SK-N-SH (cell line): ENCODE measurements around the gene NPY5R. TPM values are rescaled to one million over a fixed set of nuclear protein-coding genes. Genes with fewer than 3 reads are reported as not detected.

Source experiments
- CTCF ChIA-PET: fragments of 300-600, 350-600 bp; formaldehyde crosslinking; extraction: SDS; loops from one replicate; lab custom pipeline; 2021; lab: Yijun Ruan, JAX
- POLR2A ChIA-PET: fragments of 350-600 bp; sonication (Branson Sonifier 250); formaldehyde crosslinking; extraction: SDS; loops from one replicate; lab custom pipeline; 2020; ENCODE audit warnings: antibody characterized with exemption, inconsistent platforms; lab: Yijun Ruan, JAX
- DNase-seq: peaks from one replicate; pipeline ENCODE4 v3.0.0; 2012
- H2AFZ ChIP-seq: fragments of 200-600 bp; sonication (generic); 2 replicates; pipeline ENCODE4 v1.8.1; 2016; ENCODE audit warnings: antibody characterized with exemption, mild to moderate bottlenecking, low read depth
- H3F3A ChIP-seq: fragments of 200-600 bp; sonication (generic); replicated peaks from 2 replicates; pipeline ENCODE3; 2016; ENCODE audit warnings: antibody characterized with exemption, mild to moderate bottlenecking; ENCODE audit not compliant: insufficient read depth
- H3K27ac ChIP-seq, 2 experiments: fragments of 200-500 bp in 1 of 2; fragments of 200-600 bp in 1 of 2; sonication (Bioruptor generic) in 1 of 2; sonication (generic), shearing (Covaris generic) in 1 of 2; 2 replicates each; pipeline versions ENCODE4 v1.5.1 to v1.6.1; 2014 to 2016; ENCODE audit warnings: low read depth in 2 of 2, inconsistent platforms in 1 of 2, low read length in 1 of 2, mild to moderate bottlenecking in 1 of 2, mixed read lengths in 1 of 2
- H3K27me3 ChIP-seq: fragments of 200-600 bp; sonication (generic), shearing (Covaris generic); 2 replicates; pipeline ENCODE4 v1.6.1; 2016; ENCODE audit warnings: mixed run types; ENCODE audit not compliant: insufficient read depth
- H3K36me3 ChIP-seq, 2 experiments: fragments of 200-500 bp in 1 of 2; fragments of 200-600 bp in 1 of 2; sonication (Bioruptor generic) in 1 of 2; sonication (generic) in 1 of 2; replicated peaks in 1 of 2; 2 replicates each; pipeline versions ENCODE3 to v1.5.1; 2014 to 2016; ENCODE audit warnings: low read length in 1 of 2, mild to moderate bottlenecking in 1 of 2; ENCODE audit not compliant: insufficient read depth in 2 of 2, control insufficient read depth in 1 of 2
- H3K4me1 ChIP-seq, 2 experiments: fragments of 200-500 bp in 1 of 2; fragments of 200-600 bp in 1 of 2; sonication (Bioruptor generic) in 1 of 2; sonication (generic), shearing (Covaris generic) in 1 of 2; 2 replicates each; pipeline versions ENCODE4 v1.5.1 to v1.6.1; 2014 to 2016; ENCODE audit warnings: low read depth in 1 of 2, low read length in 1 of 2, mixed run types in 1 of 2; ENCODE audit not compliant: insufficient read depth in 2 of 2, control insufficient read depth in 1 of 2
- H3K4me2 ChIP-seq: fragments of 200-600 bp; sonication (generic), shearing (Covaris generic); 2 replicates; pipeline ENCODE4 v1.6.1; 2017; ENCODE audit warnings: mixed run types
- H3K4me3 ChIP-seq, 2 experiments: fragments of 200-500 bp in 1 of 2; fragments of 200-600 bp in 1 of 2; sonication (Bioruptor generic) in 1 of 2; sonication (generic), shearing (Covaris generic) in 1 of 2; 2 replicates each; pipeline versions ENCODE4 v1.5.1 to v1.8.1; 2014 to 2016; ENCODE audit warnings: low read depth in 2 of 2, inconsistent platforms in 1 of 2, low read length in 1 of 2, mild to moderate bottlenecking in 1 of 2, mixed read lengths in 1 of 2, moderate library complexity in 1 of 2
- H3K79me2 ChIP-seq: fragments of 200-600 bp; sonication (generic); 2 replicates; pipeline ENCODE4 v1.8.1; 2017; ENCODE audit warnings: mild to moderate bottlenecking; ENCODE audit not compliant: insufficient read depth
- H3K9ac ChIP-seq: fragments of 200-600 bp; sonication (generic); 2 replicates; pipeline ENCODE4 v1.6.1; 2017; ENCODE audit warnings: mixed run types
- H3K9me2 ChIP-seq: fragments of 200-600 bp; sonication (generic); 2 replicates; pipeline ENCODE4 v1.6.1; 2017; ENCODE audit warnings: mixed run types
- H3K9me3 ChIP-seq: fragments of 200-600 bp; sonication (generic); 2 replicates; pipeline ENCODE4 v1.6.1; 2017; ENCODE audit warnings: mixed run types, mild to moderate bottlenecking, moderate library complexity
- H4K20me1 ChIP-seq: fragments of 200-600 bp; sonication (generic); 2 replicates; pipeline ENCODE4 v1.6.1; 2017; ENCODE audit warnings: mild to moderate bottlenecking, mixed run types; ENCODE audit not compliant: insufficient read depth
- EP300 ChIP-seq, 2 experiments: IDR thresholded peaks; 2 replicates each; pipeline versions ENCODE4 v1.4.0 to v1.6.1; 2012; ENCODE audit warnings: borderline replicate concordance in 1 of 2, low read depth in 1 of 2, low read length in 1 of 2
- FOSL2 ChIP-seq: IDR thresholded peaks from 2 replicates; pipeline ENCODE4 v1.4.0; 2012; ENCODE audit warnings: low read depth, mild to moderate bottlenecking, moderate library complexity, borderline replicate concordance
- FOXJ3 ChIP-seq: sonication (generic); formaldehyde crosslinking; IDR thresholded peaks from 2 replicates; pipeline ENCODE4 v1.5.1; 2020; ENCODE audit warnings: mild to moderate bottlenecking, missing genetic modification reagents
- GABPA ChIP-seq: IDR thresholded peaks from 2 replicates; pipeline ENCODE4 v1.4.0; 2012; ENCODE audit warnings: low read depth, mild to moderate bottlenecking
- GATA2 ChIP-seq: sonication (generic); formaldehyde crosslinking; IDR thresholded peaks from 2 replicates; pipeline ENCODE4 v1.5.0; 2020; ENCODE audit warnings: mild to moderate bottlenecking, missing genetic modification reagents
- JUND ChIP-seq: IDR thresholded peaks from 2 replicates; pipeline ENCODE4 v1.4.0; 2012
- MEF2A ChIP-seq: IDR thresholded peaks from 2 replicates; pipeline ENCODE4 v1.4.0; 2012; ENCODE audit warnings: low read depth, borderline replicate concordance
- MXI1 ChIP-seq: IDR thresholded peaks from 2 replicates; pipeline ENCODE4 v1.6.1; 2012; ENCODE audit warnings: mild to moderate bottlenecking, low read depth, low read length, improper control_type of control experiment
- NFIC ChIP-seq: IDR thresholded peaks from 2 replicates; pipeline ENCODE4 v1.4.0; 2012; ENCODE audit warnings: borderline replicate concordance
- RCOR1 ChIP-seq: fragments of 150-350 bp; IDR thresholded peaks from 2 replicates; pipeline ENCODE4 v1.6.1; 2017; ENCODE audit warnings: antibody characterized with exemption, low read length
- RFX5 ChIP-seq: IDR thresholded peaks from 2 replicates; pipeline ENCODE4 v1.6.1; 2012; ENCODE audit warnings: mild to moderate bottlenecking, improper control_type of control experiment, low read length
- RXRA ChIP-seq: IDR thresholded peaks from 2 replicates; pipeline ENCODE4 v1.4.0; 2012; ENCODE audit warnings: low read depth, mild to moderate bottlenecking, borderline replicate concordance
- TCF12 ChIP-seq: IDR thresholded peaks from 2 replicates; pipeline ENCODE4 v1.4.0; 2012
- TEAD4 ChIP-seq: IDR thresholded peaks from 2 replicates; pipeline ENCODE4 v1.4.0; 2012; ENCODE audit warnings: mild to moderate bottlenecking, borderline replicate concordance; ENCODE audit not compliant: insufficient read depth
- WGBS: methylation state at CpG from one replicate; pipeline ENCODE4 v1.1.6; 2017; ENCODE audit warnings: low lambda C conversion rate; 5-methylcytosine and 5-hydroxymethylcytosine counted together
- polyA plus RNA-seq, 3 experiments: library from polyadenylated mRNA; depleted of rRNA; stranded (reverse); fragments of >200 nt; gene quantifications; 2 replicates each; pipeline ENCODE4 v1.2.3, GENCODE V29; 2012
- TF ChIP-seq, protein P1 (sequence below): IDR thresholded peaks from 2 replicates; pipeline ENCODE4 v1.4.0; 2012; ENCODE audit warnings: low read depth
- TF ChIP-seq, protein P2 (sequence below): fragments of 150-350 bp; IDR thresholded peaks from 2 replicates; pipeline ENCODE4 v1.6.1; 2016; ENCODE audit warnings: mild to moderate bottlenecking, low read depth, low read length
- TF ChIP-seq, protein P3 (sequence below): IDR thresholded peaks from 2 replicates; pipeline ENCODE4; 2012
- TF ChIP-seq, protein P4 (sequence below): fragments of 150-350 bp; IDR thresholded peaks from 2 replicates; pipeline ENCODE4 v1.6.1; 2017; ENCODE audit warnings: antibody characterized with exemption, low read length, low read depth, borderline replicate concordance

The NPY5R gene
- polyA plus RNA-seq, 1 of the 3 experiments (the other 2 are of a cell fraction): not detected

GRCh38 chr4:163300445-163300844 is 43.2 kb upstream of the NPY5R start:
- 1% methylated on average over 3 of the region's 3 CpGs for WGBS
- Histone ChIP-seq H3K27me3 (no peaks in the 10 kb centered on the region), H2AFZ (no peak overlapping the region), H3K9me2 (no peaks in the 10 kb centered on the region), H3K4me3 (no peak overlapping the region), H3K79me2 (no peaks in the 10 kb centered on the region), H3K4me1 (no peaks in the 10 kb centered on the region), H3F3A (no peaks in the 10 kb centered on the region), H3K36me3 (no peaks in the 10 kb centered on the region), H4K20me1 (no peaks in the 10 kb centered on the region), H3K9me3 (no peaks in the 10 kb centered on the region), H3K9ac (no peak overlapping the region), H3K4me2 (no peak overlapping the region), H3K27ac (no peak overlapping the region)
- TF ChIP-seq JUND (no peak), FOXJ3 (CRISPR knock-in tag) (no peak), FOSL2 (no peak), MEF2A (no peak), MXI1 (no peak), TEAD4 (no peak), GABPA (no peak), NFIC (no peak), RXRA (no peak), EP300 (IDR thresholded peaks at IDR 0.05; ENCODE audit: borderline replicate concordance in 1 of 2, low read depth in 1 of 2, low read length in 1 of 2) (no peak), TCF12 (no peak), RCOR1 (no peak), RFX5 (no peak), GATA2 (no peak)
- TF ChIP-seq, protein P1, sequence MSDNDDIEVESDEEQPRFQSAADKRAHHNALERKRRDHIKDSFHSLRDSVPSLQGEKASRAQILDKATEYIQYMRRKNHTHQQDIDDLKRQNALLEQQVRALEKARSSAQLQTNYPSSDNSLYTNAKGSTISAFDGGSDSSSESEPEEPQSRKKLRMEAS: no peak
- TF ChIP-seq, protein P2, sequence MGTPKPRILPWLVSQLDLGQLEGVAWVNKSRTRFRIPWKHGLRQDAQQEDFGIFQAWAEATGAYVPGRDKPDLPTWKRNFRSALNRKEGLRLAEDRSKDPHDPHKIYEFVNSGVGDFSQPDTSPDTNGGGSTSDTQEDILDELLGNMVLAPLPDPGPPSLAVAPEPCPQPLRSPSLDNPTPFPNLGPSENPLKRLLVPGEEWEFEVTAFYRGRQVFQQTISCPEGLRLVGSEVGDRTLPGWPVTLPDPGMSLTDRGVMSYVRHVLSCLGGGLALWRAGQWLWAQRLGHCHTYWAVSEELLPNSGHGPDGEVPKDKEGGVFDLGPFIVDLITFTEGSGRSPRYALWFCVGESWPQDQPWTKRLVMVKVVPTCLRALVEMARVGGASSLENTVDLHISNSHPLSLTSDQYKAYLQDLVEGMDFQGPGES: no peak
- TF ChIP-seq, protein P3, sequence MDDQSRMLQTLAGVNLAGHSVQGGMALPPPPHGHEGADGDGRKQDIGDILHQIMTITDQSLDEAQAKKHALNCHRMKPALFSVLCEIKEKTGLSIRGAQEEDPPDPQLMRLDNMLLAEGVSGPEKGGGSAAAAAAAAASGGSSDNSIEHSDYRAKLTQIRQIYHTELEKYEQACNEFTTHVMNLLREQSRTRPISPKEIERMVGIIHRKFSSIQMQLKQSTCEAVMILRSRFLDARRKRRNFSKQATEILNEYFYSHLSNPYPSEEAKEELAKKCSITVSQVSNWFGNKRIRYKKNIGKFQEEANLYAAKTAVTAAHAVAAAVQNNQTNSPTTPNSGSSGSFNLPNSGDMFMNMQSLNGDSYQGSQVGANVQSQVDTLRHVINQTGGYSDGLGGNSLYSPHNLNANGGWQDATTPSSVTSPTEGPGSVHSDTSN: no peak
- TF ChIP-seq, protein P4, sequence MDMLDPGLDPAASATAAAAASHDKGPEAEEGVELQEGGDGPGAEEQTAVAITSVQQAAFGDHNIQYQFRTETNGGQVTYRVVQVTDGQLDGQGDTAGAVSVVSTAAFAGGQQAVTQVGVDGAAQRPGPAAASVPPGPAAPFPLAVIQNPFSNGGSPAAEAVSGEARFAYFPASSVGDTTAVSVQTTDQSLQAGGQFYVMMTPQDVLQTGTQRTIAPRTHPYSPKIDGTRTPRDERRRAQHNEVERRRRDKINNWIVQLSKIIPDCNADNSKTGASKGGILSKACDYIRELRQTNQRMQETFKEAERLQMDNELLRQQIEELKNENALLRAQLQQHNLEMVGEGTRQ: no peak
- no peak for DNase-seq
- ChIA-PET CTCF (no interaction called here), POLR2A (no interaction called here)
